GM12875 (cell line): Measurements from ENCODE around the gene KLHL18.
"Not testable (repeated sequence)": the region's sequence is repeated elsewhere in the genome, so short reads cannot be mapped to it uniquely, and the experiment has no call there.

Experiments
- H3K4me3 ChIP-seq: one replicate; pipeline ENCODE4 v1.5.1; 2011; ENCODE audit warnings: low read depth, low read length, control low read depth
- CTCF ChIP-seq: IDR thresholded peaks from 2 replicates; pipeline ENCODE4 v1.5.1; 2011; ENCODE audit warnings: low read depth, mild to moderate bottlenecking, control low read depth, inconsistent platforms, low read length, moderate library complexity, borderline replicate concordance; ENCODE audit not compliant: insufficient read depth

Gene KLHL18

GRCh38 chr3:47315069-47315647, 32.4 kb downstream of the KLHL18 start:
- no peak for TF ChIP-seq CTCF
- H3K4me3 ChIP-seq, result no peak overlapping the region

- H3K4me3 ChIP-seq, result not testable (repeated sequence)
Measured at GRCh38 chr3:47316151-47316550, 33.4 kb downstream of the KLHL18 start.

- no peak for TF ChIP-seq CTCF
- H3K4me3 ChIP-seq, result no peak overlapping the region
Measured at GRCh38 chr3:47318916-47319315, 36.2 kb downstream of the KLHL18 start.

- H3K4me3 ChIP-seq, result no peak overlapping the region
- TF ChIP-seq CTCF, result no peak
Measured at GRCh38 chr3:47319956-47320355, 37.2 kb downstream of the KLHL18 start.

- TF ChIP-seq CTCF, result no peak
- no peak overlapping the region for H3K4me3 ChIP-seq
Measured at GRCh38 chr3:47323431-47324277, 40.9 kb downstream of the KLHL18 start.

GRCh38 chr3:47324278-47324865, 41.6 kb downstream of the KLHL18 start:
- no peak overlapping the region for H3K4me3 ChIP-seq
- peak; percentile 64; the same call in 1 of the 2 replicates for TF ChIP-seq CTCF

GRCh38 chr3:47333907-47334306, 51.2 kb downstream of the KLHL18 start:
- no peak for TF ChIP-seq CTCF

More at GRCh38 chr3:47333907-47334306, 51.2 kb downstream of the KLHL18 start:
- no peak overlapping the region for H3K4me3 ChIP-seq
